GM18870 (cell line): Measurements from ENCODE around the gene COPS4.
"Not testable (repeated sequence)": the region's sequence is repeated elsewhere in the genome, so short reads cannot be mapped to it uniquely, and the experiment has no call there.

Experiments used
- ATAC-seq: cut with Tn5 transposase; IDR thresholded peaks from one replicate; pipeline ENCODE4 v1.9.1; 2021; ENCODE audit warnings: moderate library complexity; ENCODE audit not compliant: unreplicated experiment

COPS4 gene

GRCh38 chr4:83034630-83035494 lies at the start of gene COPS4:
Gene COPS4, plus strand, starts transcription at chr4:83035183. Its CDS starts 42 bp downstream, at chr4:83035225.
- ATAC-seq, result peak; percentile 97

- not testable (repeated sequence) for ATAC-seq
Measured at GRCh38 chr4:82987519-82987918, 47.5 kb upstream of the COPS4 start.

GRCh38 chr4:82988323-82988832 lies 46.6 kb upstream of the COPS4 start:
- ATAC-seq, result no peak

- peak; percentile 90 for ATAC-seq
Measured at GRCh38 chr4:82989575-82990429, 45.2 kb upstream of the COPS4 start.

GRCh38 chr4:82994834-82995233 lies 40.1 kb upstream of the COPS4 start:
- ATAC-seq, result no peak

GRCh38 chr4:82998898-82999297 lies 36.1 kb upstream of the COPS4 start:
- no peak for ATAC-seq

- no peak for ATAC-seq
Measured at GRCh38 chr4:83002329-83002728, 32.7 kb upstream of the COPS4 start.

GRCh38 chr4:83003044-83003791 lies 31.8 kb upstream of the COPS4 start:
- not testable (repeated sequence) for ATAC-seq

- ATAC-seq, result no peak
Measured at GRCh38 chr4:83009529-83009928, 25.5 kb upstream of the COPS4 start.

GRCh38 chr4:83010111-83010521 lies 24.9 kb upstream of the COPS4 start:
- no peak for ATAC-seq

- ATAC-seq, result peak; percentile 36
Measured at GRCh38 chr4:83010522-83011318, 24.3 kb upstream of the COPS4 start, which contains the start of gene LIN54. Gene LIN54, minus strand, starts transcription at chr4:83010823. Its CDS starts 25,979 bp downstream, at chr4:82984844.

GRCh38 chr4:83011689-83012199 lies 23.2 kb upstream of the COPS4 start:
- ATAC-seq, result no peak

GRCh38 chr4:83012200-83012686 lies 22.7 kb upstream of the COPS4 start:
- ATAC-seq, result peak; percentile 2

- peak; percentile 67 for ATAC-seq
Measured at GRCh38 chr4:83012687-83013419, 22.1 kb upstream of the COPS4 start.

GRCh38 chr4:83013420-83013867 lies 21.5 kb upstream of the COPS4 start:
- ATAC-seq, result no peak

GRCh38 chr4:83013902-83014301 lies 21.1 kb upstream of the COPS4 start:
- no peak for ATAC-seq

- peak; percentile 80 for ATAC-seq
Measured at GRCh38 chr4:83019794-83020494, 15.0 kb upstream of the COPS4 start.
